GM12878 (cell line): Measurements from ENCODE around the gene PABPC1L. TPM values are rescaled to one million over a fixed set of nuclear protein-coding genes. Genes with fewer than 3 reads are reported as not detected.

ENCODE experiments used
- CTCF ChIP-seq, 3 experiments: IDR thresholded peaks in 2 of 3; conservative IDR thresholded peaks in 1 of 3; 2 replicates each; pipeline ENCODE4 v1.5.1; 2011; ENCODE audit warnings: low read depth in 3 of 3, low read length in 3 of 3, mild to moderate bottlenecking in 3 of 3, control low read depth in 2 of 3, moderate library complexity in 2 of 3, inconsistent platforms in 1 of 3, mixed read lengths in 1 of 3; ENCODE audit not compliant: control insufficient read depth in 2 of 3, insufficient read depth in 1 of 3; ENCODE audit errors: extremely low read depth in 1 of 3
- ETV6 ChIP-seq, 2 experiments: fragments of 450-650 bp in 1 of 2; IDR thresholded peaks in 1 of 2; conservative IDR thresholded peaks in 1 of 2; 2 replicates each; pipeline ENCODE4 v1.6.1; 2014; ENCODE audit warnings: antibody characterized with exemption in 1 of 2, borderline replicate concordance in 1 of 2, low read depth in 1 of 2, mild to moderate bottlenecking in 1 of 2, moderate library complexity in 1 of 2
- HCFC1 ChIP-seq: fragments of 150-350 bp; IDR thresholded peaks from 2 replicates; pipeline ENCODE4 v1.6.1; 2014; ENCODE audit warnings: low read length
- HDGF ChIP-seq: fragments of 450-650 bp; IDR thresholded peaks from 2 replicates; pipeline ENCODE4 v1.6.1; 2016; ENCODE audit warnings: antibody characterized with exemption
- PRDM15 ChIP-seq: fragments of 450-650 bp; formaldehyde crosslinking; IDR thresholded peaks from 2 replicates; pipeline ENCODE4 v1.4.0; 2020; ENCODE audit warnings: mild to moderate bottlenecking, moderate library complexity
- RAD21 ChIP-seq: IDR thresholded peaks from 2 replicates; pipeline ENCODE4 v1.6.1; 2011; ENCODE audit warnings: mild to moderate bottlenecking, low read depth, low read length, moderate library complexity; ENCODE audit not compliant: insufficient read depth
- RB1 ChIP-seq: fragments of 450-650 bp; formaldehyde crosslinking; IDR thresholded peaks from 2 replicates; pipeline ENCODE4 v1.6.1; 2017; ENCODE audit warnings: mild to moderate bottlenecking, borderline replicate concordance
- RBBP5 ChIP-seq: fragments of 200-600 bp; sonication (generic); conservative IDR thresholded peaks from 2 replicates; pipeline ENCODE4 v1.6.1; 2016
- RUNX3 ChIP-seq: IDR thresholded peaks from 2 replicates; pipeline ENCODE4 v1.6.1; 2012; ENCODE audit warnings: low read length, inconsistent platforms
- SMAD1 ChIP-seq: fragments of 450-650 bp; IDR thresholded peaks from 2 replicates; pipeline ENCODE4 v1.6.1; 2018; ENCODE audit warnings: mild to moderate bottlenecking, low read depth; ENCODE audit not compliant: partially characterized antibody
- SPI1 ChIP-seq: IDR thresholded peaks from 2 replicates; pipeline ENCODE4 v1.6.1; 2011; ENCODE audit warnings: low read depth, mild to moderate bottlenecking, low read length, moderate library complexity, borderline replicate concordance; ENCODE audit not compliant: insufficient read depth
- SUPT20H ChIP-seq: IDR thresholded peaks from 2 replicates; pipeline ENCODE4 v1.6.1; 2011; ENCODE audit warnings: low read depth, mild to moderate bottlenecking, low read length, moderate library complexity, borderline replicate concordance; ENCODE audit not compliant: control insufficient read depth
- TAF1 ChIP-seq: IDR thresholded peaks from 2 replicates; pipeline ENCODE4 v1.6.1; 2011; ENCODE audit warnings: mild to moderate bottlenecking, low read depth, low read length, borderline replicate concordance
- YBX1 ChIP-seq: fragments of 450-650 bp; IDR thresholded peaks from 2 replicates; pipeline ENCODE4 v1.6.1; 2016; ENCODE audit warnings: antibody characterized with exemption
- YY1 ChIP-seq: IDR thresholded peaks from 2 replicates; pipeline ENCODE4 v1.6.1; 2011; ENCODE audit warnings: low read depth, mild to moderate bottlenecking, low read length
- ZBED1 ChIP-seq: IDR thresholded peaks from 2 replicates; pipeline ENCODE4 v1.6.1; 2016; ENCODE audit warnings: borderline replicate concordance
- ZBTB40 ChIP-seq: fragments of 450-650 bp; IDR thresholded peaks from 2 replicates; pipeline ENCODE4 v1.6.1; 2016; ENCODE audit warnings: mild to moderate bottlenecking, moderate library complexity, borderline replicate concordance
- ZSCAN29 ChIP-seq: fragments of 450-650 bp; IDR thresholded peaks from 2 replicates; pipeline ENCODE4 v1.6.1; 2017; ENCODE audit warnings: mild to moderate bottlenecking, moderate library complexity
- polyA plus RNA-seq, 11 experiments: library from polyadenylated mRNA; depleted of rRNA in 4 of 11; unstranded in 6 of 11; stranded (reverse) in 5 of 11; fragments of >200 nt; fragmentation: Nextera tagmentation in 4 of 11; fragmentation: Illumina TruSeq in 1 of 11; extraction: Ambion mirVana in 4 of 11; extraction: Trizol in 1 of 11; gene quantifications; 1 replicate in 1 of 11; 2 replicates in 10 of 11; pipeline versions ENCODE4 v1.2.1 to v1.2.3, GENCODE V29; 2011 to 2016; ENCODE audit warnings: inconsistent platforms in 2 of 11, missing spikeins in 2 of 11, low read depth in 1 of 11
- total RNA-seq, 4 experiments: library from RNA; depleted of rRNA in 3 of 4; stranded (reverse); fragments of >200 nt in 3 of 4; fragmentation: Illumina TruSeq in 1 of 4; extraction: Trizol in 1 of 4; gene quantifications; 2 replicates each; pipeline versions ENCODE4 v1.2.1 to v1.2.3, GENCODE V29; 2013 to 2021

The PABPC1L gene
- total and polyA plus RNA-seq, 10 of the 15 experiments (the other 5 are each of a cell fraction or from before 2014, with no cell fraction given), result 6.1 to 66.8 (median 11.9) TPM

- no peak for TF ChIP-seq ZBTB40
- TF ChIP-seq YY1, result peak; percentile 90
- no peak for TF ChIP-seq RB1
- 0 out of 2 replicates have a peak, but pooled peaks have one; percentile 37 for TF ChIP-seq RUNX3
- TF ChIP-seq ZSCAN29, result no peak
- peak; percentile 35; the same call in 1 of the 2 replicates for TF ChIP-seq HDGF
- peak; percentile 72 for TF ChIP-seq RAD21
- no peak for TF ChIP-seq SPI1
- TF ChIP-seq CTCF (IDR thresholded peaks at IDR 0.05 in 2 of 3, conservative IDR thresholded peaks at IDR 0.05 in 1 of 3; ENCODE audit: control insufficient read depth in 2 of 3, extremely low read depth in 1 of 3, insufficient read depth in 1 of 3, low read depth in 3 of 3, low read length in 3 of 3), result peak; percentile 66 to 71 (median 69)
- no peak for TF ChIP-seq RBBP5
- TF ChIP-seq TAF1, result no peak
- no peak for TF ChIP-seq SUPT20H
- no peak for TF ChIP-seq SMAD1
- TF ChIP-seq ETV6 (conservative IDR thresholded peaks at IDR 0.05 in 1 of 2, IDR thresholded peaks at IDR 0.05 in 1 of 2; ENCODE audit: borderline replicate concordance in 1 of 2, low read depth in 1 of 2), result no peak
- TF ChIP-seq HCFC1, result no peak
- no peak for TF ChIP-seq ZBED1
- no peak for TF ChIP-seq PRDM15 (CRISPR knock-in tag)
- TF ChIP-seq YBX1, result no peak
Observed at GRCh38 chr20:44911264-44911921, 1.5 kb downstream of the PABPC1L start (continued).
